ENCODE data around the gene GSAP. TPM values are rescaled to one million over a fixed set of nuclear protein-coding genes. Genes with fewer than 3 reads are reported as not detected.

Gene GSAP
- total RNA-seq, 2 experiments from 2014 or later = 0.55 TPM; not detected in 1

Other genes starting within 250 kb of the GSAP start
- gene FGL2, start 216.5 kb downstream of the GSAP start, total RNA-seq (2014; rRNA removed; shearing (Covaris generic)) = 0.06 and 0.13 TPM in 2 replicates
- 0.30 and 0.72 TPM in 2 replicates for gene FGL2, start 216.5 kb downstream of the GSAP start, total RNA-seq (2022)
- gene PTPN12, start 120.9 kb upstream of the GSAP start, total RNA-seq (2014; rRNA removed; shearing (Covaris generic)) = 2.7 and 7.1 TPM in 2 replicates
- 18.9 and 19.1 TPM in 2 replicates for gene PTPN12, start 120.9 kb upstream of the GSAP start, total RNA-seq (2022)

All from OCI-LY7 (cell line).